Measurements from ENCODE around the gene LINC01488.

The LINC01488 gene

DNA sequence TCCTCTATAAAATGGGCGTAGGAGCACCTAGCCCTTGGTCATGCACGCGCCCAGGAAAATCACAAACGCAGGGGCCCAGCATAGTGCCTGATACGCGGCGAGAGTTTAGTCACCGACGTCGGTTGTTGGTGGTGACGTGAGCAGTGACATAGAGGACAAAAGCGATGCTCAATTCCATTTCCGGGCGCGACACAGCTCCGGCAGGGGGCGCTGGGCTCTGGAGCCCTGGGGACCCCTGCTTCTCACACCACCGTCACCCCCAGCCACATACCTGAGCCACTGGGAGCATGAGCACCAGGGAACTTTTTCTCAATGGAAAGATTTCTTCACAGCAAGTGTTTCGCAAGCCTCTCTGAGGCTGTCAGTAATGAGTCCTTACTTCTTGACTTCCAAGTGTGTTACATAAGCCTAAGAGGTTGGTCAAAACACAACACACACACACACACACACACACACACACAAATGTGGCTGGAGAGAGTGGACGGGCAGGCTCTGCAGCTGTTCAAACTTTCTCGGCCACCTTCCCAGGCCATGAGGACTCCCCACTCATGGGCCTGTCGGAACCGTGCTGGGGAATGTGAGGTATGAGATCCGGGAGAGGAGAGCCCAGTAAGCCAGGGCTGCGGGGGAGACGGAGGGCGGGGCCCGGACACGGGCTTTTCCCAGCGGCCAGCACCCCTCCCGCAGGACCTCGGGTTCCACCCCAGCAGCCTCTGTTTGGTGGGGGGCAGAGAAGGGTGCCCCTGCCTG is 36.9 kb upstream of the LINC01488 start:
- in situ Hi-C loops (cut with HindIII; ENCODE audit: low sequenced_read_pairs) = no loop called here

DNA sequence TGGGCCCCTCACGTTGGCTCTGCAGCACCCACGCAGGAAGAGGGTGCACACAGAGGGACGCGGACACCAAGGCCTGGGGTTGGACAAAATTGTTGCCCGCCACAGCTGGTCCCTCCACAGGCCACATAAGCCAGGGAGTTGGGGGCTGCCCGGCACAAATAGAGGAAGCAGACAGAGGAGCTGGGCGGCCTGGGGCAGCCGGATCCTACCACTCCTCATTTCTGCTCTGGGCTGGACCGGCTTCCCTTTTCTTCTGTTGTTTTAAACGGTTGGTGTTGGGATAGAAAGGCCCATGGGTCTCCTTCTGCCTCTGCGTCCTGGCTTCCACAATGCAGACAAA is 36.4 kb upstream of the LINC01488 start:
- in situ Hi-C loops (cut with HindIII; ENCODE audit: low sequenced_read_pairs) = no loop called here

DNA sequence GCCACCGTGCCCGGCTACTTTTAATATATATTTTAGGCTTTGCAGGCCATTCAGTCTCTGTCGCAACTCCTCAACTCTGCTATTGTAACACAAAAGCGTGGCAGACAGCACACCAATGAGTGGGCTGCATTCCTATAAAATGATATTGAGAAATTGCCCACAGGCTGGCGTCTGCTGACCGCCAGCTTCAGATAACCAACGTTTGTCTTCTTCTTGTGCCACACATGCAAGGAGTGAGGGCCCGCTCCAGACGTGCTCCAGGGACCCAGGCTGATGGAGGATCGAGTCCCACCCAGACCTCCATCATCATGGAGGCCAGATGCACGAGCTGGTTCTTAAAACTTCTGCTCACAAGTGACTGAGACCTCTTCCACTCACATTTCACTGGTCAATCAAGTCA is 35.4 kb upstream of the LINC01488 start:
- in situ Hi-C loops (cut with HindIII; ENCODE audit: low sequenced_read_pairs) = no loop called here

DNA sequence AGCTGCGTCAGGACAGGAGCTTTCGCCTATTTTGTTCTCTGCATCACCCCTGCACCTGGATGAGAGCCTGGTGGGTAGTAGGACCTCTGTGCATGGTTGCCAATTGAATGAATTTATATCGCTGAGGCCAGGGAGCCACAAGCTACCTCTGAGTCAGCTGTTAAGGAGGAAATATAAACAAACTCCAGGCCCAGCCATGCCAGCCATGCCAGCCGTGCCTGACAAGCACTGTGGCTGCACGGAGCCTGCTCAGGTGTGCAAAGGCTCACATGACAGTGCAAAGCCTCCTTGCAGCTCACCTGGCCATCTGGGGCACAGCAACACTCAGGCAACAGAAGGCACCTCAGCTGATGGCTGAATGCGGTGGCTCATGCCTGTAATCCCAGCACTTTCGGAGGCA is 33.7 kb upstream of the LINC01488 start:
- in situ Hi-C loops (cut with HindIII; ENCODE audit: low sequenced_read_pairs) = no loop called here

DNA sequence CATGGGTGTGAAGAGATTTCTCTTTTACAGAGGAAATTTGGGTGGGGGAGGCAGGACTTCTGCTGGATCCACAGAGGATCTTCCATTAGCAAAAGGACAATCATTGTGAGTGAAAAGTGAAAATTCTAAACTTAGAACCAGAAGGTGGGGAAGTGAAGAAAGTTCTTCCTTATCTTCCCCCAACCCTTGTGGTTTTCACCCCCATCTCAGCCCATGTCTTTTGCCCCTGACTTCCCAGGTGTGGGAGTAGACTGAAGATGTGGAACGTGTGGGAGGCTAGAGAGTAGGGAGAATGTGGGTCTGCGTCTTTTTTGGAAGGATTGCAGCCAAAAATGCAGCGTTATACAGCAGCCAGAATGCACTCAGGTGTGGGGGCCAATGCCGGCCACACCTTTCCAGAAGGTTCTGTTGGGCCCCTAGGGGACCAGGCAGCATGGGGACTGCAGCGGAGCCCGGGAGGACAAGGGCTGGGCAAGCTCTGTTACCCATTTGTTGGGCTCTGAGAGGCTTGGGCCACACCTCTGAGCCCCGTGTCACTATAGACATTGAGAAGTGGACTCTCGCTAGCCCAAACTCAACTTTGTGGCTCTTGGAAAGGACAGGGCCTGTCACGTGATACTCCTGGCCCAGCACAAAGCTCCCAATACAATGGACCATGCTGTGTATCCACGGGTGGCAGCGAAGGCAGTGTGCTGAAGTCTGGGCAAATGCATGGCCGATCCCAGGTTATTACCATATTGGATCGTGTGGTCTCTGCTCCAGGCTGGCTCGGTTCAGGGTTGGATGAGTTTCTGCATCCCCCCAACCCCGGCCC is 32.8 kb upstream of the LINC01488 start:
- in situ Hi-C loops (cut with HindIII; ENCODE audit: low sequenced_read_pairs) = no loop called here

DNA sequence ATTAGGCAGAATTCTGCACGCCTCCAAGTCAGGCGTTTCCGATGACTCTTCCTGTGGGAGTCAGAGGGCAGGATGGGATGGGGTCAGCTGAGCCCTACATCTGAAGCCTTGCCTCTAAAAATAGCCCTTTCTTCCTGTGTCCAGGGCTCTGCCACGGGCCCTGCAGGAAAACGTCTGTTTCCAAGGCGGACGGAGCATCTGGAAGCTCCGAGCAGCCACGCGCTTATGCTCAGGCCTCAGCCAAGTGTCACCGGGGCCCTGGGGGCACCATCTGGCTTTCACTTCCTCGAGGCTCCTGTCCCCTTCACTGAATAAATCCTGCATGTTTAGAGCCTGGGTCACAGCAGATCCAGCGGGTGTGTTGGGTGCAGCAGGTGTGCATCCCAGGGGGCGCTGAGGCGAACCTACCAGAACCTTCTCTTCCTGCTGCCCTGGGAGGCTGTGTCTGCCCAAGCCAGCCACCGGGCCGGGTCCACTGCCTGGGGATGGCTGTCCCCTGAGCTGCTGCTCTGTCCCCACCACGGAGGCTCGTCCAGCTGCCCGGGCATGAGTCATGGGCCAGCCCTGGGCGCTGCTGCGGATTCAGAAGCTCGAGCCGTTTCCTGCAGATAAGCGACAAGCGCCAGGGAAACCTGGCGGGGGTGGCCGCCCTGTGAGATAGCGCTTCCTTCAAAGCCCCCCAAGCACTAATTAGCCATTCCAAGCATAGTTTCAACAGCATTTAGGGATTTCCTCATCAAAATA is 32.0 kb upstream of the LINC01488 start:
- in situ Hi-C loops (cut with HindIII; ENCODE audit: low sequenced_read_pairs) = no loop called here

DNA sequence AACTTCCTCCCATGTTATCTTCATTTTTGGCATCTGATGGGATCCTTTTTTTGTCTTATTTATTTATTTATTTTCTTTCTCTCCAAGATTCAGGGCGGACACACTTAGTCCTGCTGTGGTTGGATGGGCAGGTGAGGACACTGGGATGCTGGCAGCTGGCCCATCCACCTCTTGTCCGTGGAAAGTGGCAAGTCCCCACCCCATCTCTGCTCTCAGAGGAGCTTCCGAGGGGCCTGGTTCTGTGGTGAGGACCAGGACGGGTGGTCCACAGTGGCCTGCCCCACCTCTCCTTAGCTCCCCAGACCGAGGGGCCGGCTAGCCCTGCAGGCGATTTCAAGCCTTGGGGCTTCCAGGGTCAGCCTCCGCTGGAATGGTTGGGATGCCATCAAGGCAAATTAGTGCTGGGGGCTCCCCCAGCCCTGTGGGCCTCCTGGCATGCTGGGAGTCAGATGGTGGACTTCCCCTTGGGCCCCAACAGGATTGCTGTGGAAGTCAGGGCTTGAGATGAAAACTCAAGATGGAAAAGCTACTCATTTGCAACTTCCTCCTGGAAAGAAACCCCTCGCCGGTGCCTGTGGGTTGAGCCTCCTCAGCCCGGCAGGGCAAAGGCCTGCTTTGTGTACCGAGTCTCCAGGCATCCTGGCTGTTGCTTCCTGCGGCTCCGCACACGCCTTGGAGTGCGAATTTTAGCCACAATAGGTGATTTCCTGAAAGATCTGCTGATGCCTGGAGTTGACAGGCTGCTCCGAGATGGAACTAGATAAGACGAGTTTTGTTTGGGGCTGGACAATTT is 31.2 kb upstream of the LINC01488 start:
- in situ Hi-C loops (cut with HindIII; ENCODE audit: low sequenced_read_pairs) = no loop called here

DNA sequence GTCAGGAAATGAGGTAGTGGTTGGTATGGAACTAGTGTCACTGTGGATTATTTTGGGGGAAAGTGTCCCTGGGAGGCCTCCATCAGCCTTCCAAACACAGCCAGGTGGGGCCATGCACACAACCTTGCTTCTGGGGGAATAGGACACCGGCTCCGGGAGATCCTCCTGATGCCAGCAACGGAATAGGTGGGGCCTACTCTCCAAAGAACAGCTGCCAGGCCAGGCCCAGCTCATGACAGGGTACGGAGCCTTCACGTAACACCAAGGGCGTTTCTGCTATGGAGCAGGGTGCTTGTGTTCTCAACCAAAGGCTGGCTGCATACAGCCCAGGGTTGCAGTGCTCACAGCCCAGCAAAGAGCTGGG is 30.6 kb upstream of the LINC01488 start:
- in situ Hi-C loops (cut with HindIII; ENCODE audit: low sequenced_read_pairs) = no loop called here

DNA sequence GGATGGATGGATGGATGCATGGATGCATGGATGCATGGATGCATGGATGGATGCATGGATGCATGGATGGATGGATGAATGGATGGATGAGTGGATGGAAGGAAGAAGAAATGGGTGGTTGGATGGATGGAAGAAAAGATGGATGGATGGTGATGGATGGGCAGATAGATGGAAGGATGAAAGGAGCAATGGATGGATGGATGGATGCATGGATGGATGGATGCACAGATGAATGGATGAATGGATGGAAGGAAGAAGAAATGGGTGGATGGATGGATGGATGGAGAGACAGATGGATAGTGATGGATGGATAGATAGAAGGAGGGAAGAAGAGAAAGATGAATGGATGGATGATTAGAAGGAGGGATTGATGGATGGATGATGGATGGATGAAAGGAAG is 30.2 kb upstream of the LINC01488 start:
- in situ Hi-C loops (cut with HindIII; ENCODE audit: low sequenced_read_pairs) = no loop called here

DNA sequence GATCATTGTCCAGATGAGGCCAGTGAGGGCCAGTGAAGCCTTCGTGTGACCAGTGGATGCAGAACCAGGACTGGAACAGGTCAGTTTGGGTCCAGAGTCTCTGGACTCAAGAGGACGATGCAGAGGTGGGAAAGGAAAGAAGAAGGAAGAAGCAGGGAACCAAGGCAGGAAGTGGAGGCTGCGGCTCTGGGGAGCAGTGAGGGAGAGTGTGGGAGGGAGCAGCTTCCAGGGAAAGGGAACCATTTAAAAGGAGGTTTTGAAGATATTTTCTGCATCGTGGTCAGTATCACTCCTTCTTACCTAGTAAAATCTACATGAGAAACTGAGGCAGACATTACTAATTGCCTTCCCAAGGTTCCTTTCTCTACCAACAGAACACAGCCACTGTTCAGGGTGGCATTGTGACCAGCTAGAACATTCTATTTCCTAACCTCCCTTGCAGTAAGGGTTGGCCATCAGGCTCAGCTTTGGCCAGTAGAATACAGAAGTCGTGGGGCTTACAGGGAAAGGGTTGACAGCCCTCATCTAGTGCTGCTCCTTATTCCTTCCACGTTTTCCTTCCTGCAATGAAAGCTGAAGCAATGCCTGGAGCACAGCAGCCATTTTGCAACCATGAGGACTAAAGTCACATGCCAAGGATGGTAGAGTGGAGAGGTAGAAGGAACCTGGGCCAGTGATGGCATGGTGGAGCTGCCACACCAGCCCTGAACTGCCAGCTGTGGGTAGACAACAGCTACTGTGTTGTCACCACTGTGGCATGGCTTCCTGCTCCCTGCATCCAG is 29.1 kb upstream of the LINC01488 start:
- in situ Hi-C loops (cut with HindIII; ENCODE audit: low sequenced_read_pairs) = no loop called here

DNA sequence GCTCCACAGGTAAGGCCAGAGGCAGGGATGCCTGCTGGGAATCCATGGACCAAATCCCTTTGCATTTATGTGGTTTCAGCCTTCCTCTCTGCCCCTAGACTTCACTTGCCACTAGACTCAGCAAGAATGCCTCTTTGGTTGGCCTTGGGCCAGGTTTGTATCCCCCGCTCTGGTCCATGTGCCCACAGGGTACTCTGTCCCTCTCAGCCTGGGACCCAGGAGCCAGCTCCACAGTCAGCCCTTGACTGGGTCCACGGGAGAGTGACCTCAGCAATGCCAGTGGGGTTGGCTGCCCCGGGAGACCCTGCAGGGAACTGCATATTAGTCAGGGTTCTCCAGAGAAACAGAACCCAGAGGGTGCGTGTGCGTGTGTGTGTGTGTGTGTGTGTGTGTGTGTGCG is 28.3 kb upstream of the LINC01488 start:
- in situ Hi-C loops (cut with HindIII; ENCODE audit: low sequenced_read_pairs) = no loop called here

DNA sequence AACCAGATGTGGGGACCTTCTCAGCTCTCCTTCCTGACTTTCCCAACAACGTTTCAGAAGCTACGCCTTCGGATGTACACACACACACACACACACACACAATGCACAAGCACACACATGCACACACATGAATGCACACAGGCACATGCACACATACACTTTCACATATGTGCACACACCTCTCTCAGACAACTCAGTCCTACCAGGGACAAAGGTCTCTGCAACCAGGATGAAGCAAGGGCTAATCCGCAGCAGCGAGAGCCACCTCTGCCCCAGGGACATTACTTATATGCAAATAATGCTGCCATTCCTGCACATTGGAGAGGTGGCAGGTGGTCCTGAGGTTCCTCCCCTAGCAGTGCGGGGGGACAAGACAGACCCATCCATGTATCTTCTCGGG is 27.4 kb upstream of the LINC01488 start:
- in situ Hi-C loops (cut with HindIII; ENCODE audit: low sequenced_read_pairs) = no loop called here

DNA sequence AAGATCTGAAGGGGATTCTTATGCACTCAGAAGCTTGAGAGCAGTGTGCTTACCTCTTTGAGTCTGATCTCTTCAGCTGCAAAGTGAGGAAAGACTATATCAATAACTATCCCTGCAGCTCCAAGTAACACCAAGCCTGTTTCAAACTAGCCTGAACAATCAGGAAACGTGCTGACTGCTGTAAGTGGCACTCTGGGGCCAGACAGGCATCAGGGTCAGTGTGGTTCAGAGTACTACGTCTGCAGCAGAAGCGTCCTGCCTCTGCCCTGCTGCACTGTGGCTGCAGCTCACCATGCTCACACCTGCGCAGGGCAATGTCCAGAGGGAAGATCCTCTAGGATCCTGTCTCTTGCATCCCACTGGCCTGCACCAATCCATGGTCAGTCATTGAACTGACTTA is 25.5 kb upstream of the LINC01488 start:
- in situ Hi-C loops (cut with HindIII; ENCODE audit: low sequenced_read_pairs) = no loop called here

DNA sequence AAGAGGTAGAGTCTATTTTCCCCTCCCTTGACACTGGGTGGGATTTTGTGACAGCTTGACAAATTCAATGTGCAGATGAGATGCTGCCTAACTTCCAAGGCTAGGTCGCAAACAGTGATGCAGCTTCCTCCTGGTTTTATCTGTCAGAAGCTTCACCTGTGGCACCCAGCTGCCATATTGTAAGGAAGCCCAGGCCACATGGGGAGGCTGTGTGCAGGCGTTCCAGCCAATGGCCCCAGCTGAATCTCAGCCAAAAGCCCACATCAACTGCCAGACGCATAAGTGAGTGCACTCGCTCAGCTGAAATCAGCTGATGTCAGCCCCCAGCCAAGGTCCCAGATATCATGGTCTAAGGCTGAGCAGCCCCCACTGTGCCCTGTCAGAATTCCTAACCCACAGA is 24.8 kb upstream of the LINC01488 start:
- in situ Hi-C loops (cut with HindIII; ENCODE audit: low sequenced_read_pairs) = no loop called here

DNA sequence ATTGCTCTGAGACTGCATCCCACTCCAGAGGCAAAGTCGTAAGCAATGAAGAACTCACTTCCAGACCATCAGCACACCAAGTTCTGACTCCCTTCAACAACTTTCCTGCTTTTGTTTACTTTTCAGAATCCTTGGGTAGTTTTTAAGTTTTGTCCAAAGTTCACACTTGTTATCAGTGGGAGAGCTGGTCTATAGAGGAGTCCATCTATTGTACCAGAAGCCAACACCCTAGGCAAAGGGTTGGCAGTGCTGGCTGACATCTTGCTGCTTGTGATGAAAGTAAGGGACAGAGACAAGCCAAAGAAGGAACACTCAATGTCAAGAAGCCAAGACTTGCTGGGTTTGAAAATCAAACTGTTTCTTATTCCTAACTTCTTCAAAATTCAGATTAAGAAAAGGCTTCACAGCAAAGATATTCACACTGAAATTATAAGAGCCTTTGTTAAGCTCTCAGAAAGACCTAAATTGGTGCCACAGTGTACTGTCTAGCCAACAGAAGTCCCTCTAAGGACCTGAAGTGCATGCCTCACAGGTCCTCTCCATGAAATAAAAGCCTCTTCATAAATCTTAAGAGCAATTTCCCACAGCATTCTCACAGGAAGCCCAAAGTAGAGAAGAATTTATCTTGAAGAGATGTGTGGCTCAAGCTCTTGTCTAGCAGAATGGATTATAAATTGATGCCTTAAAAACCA is 21.5 kb upstream of the LINC01488 start:
- in situ Hi-C loops (cut with HindIII; ENCODE audit: low sequenced_read_pairs) = no loop called here

DNA sequence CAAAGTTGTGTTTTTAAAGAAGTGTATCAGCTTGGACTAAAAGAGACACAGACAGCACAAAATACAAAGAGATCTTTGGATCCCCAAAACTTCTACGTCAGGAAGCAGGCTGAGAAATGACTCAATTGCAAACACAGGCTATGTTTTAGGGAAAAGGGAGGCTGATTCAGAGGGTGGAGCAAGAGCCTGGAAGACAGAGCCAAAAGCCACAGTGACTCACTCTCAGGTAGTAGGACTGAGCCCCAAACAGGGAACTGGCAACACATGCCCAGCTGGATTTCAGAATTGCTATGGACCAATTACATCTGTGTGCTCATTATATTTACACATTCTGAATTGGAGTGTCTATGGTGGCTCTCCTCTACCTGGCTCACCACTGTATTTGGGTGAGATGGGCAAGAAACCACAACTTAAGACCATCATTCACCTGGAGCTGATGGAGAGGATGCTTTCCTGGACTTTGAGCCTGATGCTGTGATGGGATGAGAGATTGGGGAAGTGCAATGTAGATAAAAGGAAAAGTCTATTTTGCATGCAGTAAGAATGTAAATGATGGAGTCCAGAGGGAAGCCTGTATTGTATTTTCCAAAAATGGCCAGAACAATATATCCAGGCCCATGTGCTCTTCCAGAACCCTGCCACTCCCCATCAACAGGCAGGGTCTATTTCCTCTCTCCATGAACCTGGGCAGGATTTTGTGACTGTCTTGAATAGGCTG is 20.8 kb upstream of the LINC01488 start:
- in situ Hi-C loops (cut with HindIII; ENCODE audit: low sequenced_read_pairs) = no loop called here

DNA sequence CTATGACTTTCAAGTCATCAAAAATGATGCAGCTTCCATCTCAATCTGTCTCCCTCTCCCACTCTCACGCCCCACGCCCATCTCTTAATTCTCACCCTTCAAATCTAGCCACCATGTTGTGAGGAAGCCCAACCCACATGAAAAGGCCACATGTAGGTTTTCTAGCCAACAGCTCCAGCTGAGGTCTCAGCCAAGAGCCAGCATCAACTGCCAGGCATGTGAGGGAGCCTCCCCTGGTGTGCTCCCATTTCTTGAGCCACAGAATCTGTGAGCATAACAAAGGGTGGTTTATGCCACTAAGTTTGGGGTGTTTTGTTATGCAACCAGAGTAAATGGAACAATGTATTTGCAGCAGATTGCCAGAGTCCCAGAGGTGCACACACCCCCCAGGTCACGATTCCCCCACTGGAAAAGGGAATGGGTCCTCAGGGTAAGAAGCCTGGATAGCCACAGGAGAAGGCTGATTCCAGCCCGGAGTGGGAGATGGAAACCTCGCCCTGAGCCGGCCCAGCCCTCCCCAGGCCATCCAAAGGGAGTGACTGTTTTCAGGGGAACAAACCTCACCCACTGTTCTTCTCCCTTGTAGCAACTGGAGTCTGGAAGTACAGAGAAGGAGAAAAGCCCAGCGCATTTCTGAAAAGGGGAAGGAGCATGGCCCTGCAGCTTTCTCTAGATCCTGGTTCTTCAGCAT is 20.0 kb upstream of the LINC01488 start:
- in situ Hi-C loops (cut with HindIII; ENCODE audit: low sequenced_read_pairs) = no loop called here

DNA sequence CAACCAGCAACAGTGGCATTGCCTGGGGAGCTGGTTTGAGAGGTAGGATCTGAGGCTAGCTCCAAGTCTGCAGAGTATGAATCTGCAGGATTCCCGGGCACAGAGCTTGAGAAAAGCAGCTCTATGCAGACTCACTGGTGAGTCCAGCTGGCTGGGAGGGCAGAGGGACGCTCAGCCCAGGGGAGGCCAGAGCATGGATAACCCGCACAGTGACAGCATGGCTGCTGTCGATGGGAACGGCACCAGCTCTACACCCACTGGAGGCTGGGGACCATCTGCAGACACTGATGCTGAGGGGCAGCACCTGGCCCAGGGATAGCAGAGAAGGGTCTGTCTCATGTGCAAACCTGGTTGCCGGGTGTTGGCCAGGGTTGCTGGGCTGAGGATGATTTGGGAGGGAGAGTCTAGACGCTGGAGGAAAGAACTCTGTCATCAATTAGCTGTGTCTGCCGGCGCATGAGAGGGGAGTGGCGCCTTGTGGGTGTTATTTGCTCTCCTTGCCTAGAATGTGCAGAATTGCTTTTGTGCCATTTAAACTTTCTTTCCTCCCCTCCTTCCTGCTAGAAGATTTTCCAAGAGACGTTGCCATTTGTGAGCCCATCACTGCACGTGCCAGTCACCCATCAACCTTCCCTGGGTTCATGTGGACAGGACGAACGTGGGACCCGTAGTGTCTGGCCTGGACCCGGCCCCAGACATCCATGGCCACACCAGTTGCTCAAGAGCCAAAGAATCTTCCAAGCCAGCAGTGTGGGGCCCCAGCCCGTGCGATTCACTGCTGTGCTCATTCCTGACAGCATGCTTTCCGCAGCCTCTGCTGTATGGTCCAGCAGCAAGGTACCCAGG is 19.1 kb upstream of the LINC01488 start:
- in situ Hi-C loops (cut with HindIII; ENCODE audit: low sequenced_read_pairs) = no loop called here
